SK-N-SH treated with all-trans-retinoic acid at 6 μM for 48 hours (cell line): ENCODE measurements around the gene PHRF1.

ENCODE experiments used
- ATAC-seq: fragments of 200-7000 bp; cut with Tn5 transposase; 3 replicates; pipeline ENCODE4 v1.9.1; 2020; ENCODE audit warnings: mild to moderate bottlenecking, moderate library complexity
- BACH2 ChIP-seq: fragments of 250-450 bp; sonication (Bioruptor Pico); IDR thresholded peaks from 2 replicates; pipeline ENCODE4 v1.9.0; 2021; ENCODE audit warnings: mild to moderate bottlenecking, borderline replicate concordance
- CSDC2 ChIP-seq: fragments of 250-450 bp; sonication (Bioruptor Pico); IDR thresholded peaks from 2 replicates; pipeline ENCODE4 v1.5.0; 2020; ENCODE audit warnings: mild to moderate bottlenecking, moderate library complexity
- CSRNP3 ChIP-seq: fragments of 250-450 bp; sonication (Bioruptor Pico); IDR thresholded peaks from 2 replicates; pipeline ENCODE4 v1.5.1; 2021; ENCODE audit warnings: mild to moderate bottlenecking, moderate library complexity
- ISL1 ChIP-seq: fragments of 250-450 bp; sonication (Bioruptor Pico); IDR thresholded peaks from 2 replicates; pipeline ENCODE4 v2.1.2; 2022; ENCODE audit warnings: mild to moderate bottlenecking, moderate library complexity
- OSR1 ChIP-seq: fragments of 250-450 bp; sonication (Bioruptor Pico); IDR thresholded peaks from 2 replicates; pipeline ENCODE4 v1.8.0; 2022; ENCODE audit warnings: moderate library complexity, mild to moderate bottlenecking, inconsistent platforms
- PATZ1 ChIP-seq: fragments of 250-450 bp; sonication (Bioruptor Pico); IDR thresholded peaks from 2 replicates; pipeline ENCODE4 v1.8.0; 2020; ENCODE audit warnings: mild to moderate bottlenecking, moderate library complexity, borderline replicate concordance
- POU6F1 ChIP-seq: fragments of 250-450 bp; sonication (Bioruptor Pico); IDR thresholded peaks from 2 replicates; pipeline ENCODE4 v1.8.0; 2021; ENCODE audit warnings: low read depth, mild to moderate bottlenecking, moderate library complexity, borderline replicate concordance
- PPARA ChIP-seq: fragments of 250-450 bp; sonication (Bioruptor Pico); IDR thresholded peaks from 2 replicates; pipeline ENCODE4 v1.5.0; 2020; ENCODE audit warnings: mild to moderate bottlenecking, borderline replicate concordance
- RARB ChIP-seq: fragments of 250-450 bp; sonication (Bioruptor Pico); IDR thresholded peaks from 2 replicates; pipeline ENCODE4 v1.8.0; 2021; ENCODE audit warnings: mild to moderate bottlenecking, moderate library complexity
- SNAI2 ChIP-seq: fragments of 250-450 bp; sonication (Bioruptor Pico); IDR thresholded peaks from 2 replicates; pipeline ENCODE4 v1.5.0; 2020; ENCODE audit warnings: mild to moderate bottlenecking, moderate library complexity
- TCF4 ChIP-seq: fragments of 250-450 bp; sonication (Bioruptor Pico); IDR thresholded peaks from 2 replicates; pipeline ENCODE4 v1.8.0; 2021; ENCODE audit warnings: mild to moderate bottlenecking, moderate library complexity, borderline replicate concordance
- TOX ChIP-seq: fragments of 250-450 bp; sonication (Bioruptor Pico); IDR thresholded peaks from 2 replicates; pipeline ENCODE4 v1.8.0; 2021; ENCODE audit warnings: mild to moderate bottlenecking, moderate library complexity, borderline replicate concordance
- ZC3H10 ChIP-seq: fragments of 250-450 bp; sonication (Bioruptor Pico); IDR thresholded peaks from 2 replicates; pipeline ENCODE4 v1.5.1; 2021; ENCODE audit warnings: mild to moderate bottlenecking, moderate library complexity
- ZFP3 ChIP-seq: fragments of 250-450 bp; sonication (Bioruptor Pico); IDR thresholded peaks from 2 replicates; pipeline ENCODE4 v1.5.0; 2020; ENCODE audit warnings: mild to moderate bottlenecking, moderate library complexity
- ZFP30 ChIP-seq: fragments of 450-650 bp; formaldehyde crosslinking; IDR thresholded peaks from 2 replicates; pipeline ENCODE4 v1.5.0; 2022; ENCODE audit warnings: mild to moderate bottlenecking, moderate library complexity
- ZNF70 ChIP-seq: fragments of 450-650 bp; formaldehyde crosslinking; IDR thresholded peaks from 2 replicates; pipeline ENCODE4 v1.5.0; 2020; ENCODE audit warnings: mild to moderate bottlenecking, moderate library complexity
- ZNF8 ChIP-seq: fragments of 450-650 bp; formaldehyde crosslinking; IDR thresholded peaks from 2 replicates; pipeline ENCODE4 v1.5.0; 2020; ENCODE audit warnings: mild to moderate bottlenecking, moderate library complexity
- TF ChIP-seq, protein P1 (sequence below): fragments of 250-450 bp; sonication (Bioruptor Pico); IDR thresholded peaks from 2 replicates; pipeline ENCODE4 v1.5.0; 2020; ENCODE audit warnings: mild to moderate bottlenecking, moderate library complexity
- TF ChIP-seq, protein P2 (sequence below): fragments of 250-450 bp; sonication (Bioruptor Pico); IDR thresholded peaks from 2 replicates; pipeline ENCODE4 v1.5.1; 2020; ENCODE audit warnings: low read depth, mild to moderate bottlenecking, moderate library complexity

Gene PHRF1

DNA sequence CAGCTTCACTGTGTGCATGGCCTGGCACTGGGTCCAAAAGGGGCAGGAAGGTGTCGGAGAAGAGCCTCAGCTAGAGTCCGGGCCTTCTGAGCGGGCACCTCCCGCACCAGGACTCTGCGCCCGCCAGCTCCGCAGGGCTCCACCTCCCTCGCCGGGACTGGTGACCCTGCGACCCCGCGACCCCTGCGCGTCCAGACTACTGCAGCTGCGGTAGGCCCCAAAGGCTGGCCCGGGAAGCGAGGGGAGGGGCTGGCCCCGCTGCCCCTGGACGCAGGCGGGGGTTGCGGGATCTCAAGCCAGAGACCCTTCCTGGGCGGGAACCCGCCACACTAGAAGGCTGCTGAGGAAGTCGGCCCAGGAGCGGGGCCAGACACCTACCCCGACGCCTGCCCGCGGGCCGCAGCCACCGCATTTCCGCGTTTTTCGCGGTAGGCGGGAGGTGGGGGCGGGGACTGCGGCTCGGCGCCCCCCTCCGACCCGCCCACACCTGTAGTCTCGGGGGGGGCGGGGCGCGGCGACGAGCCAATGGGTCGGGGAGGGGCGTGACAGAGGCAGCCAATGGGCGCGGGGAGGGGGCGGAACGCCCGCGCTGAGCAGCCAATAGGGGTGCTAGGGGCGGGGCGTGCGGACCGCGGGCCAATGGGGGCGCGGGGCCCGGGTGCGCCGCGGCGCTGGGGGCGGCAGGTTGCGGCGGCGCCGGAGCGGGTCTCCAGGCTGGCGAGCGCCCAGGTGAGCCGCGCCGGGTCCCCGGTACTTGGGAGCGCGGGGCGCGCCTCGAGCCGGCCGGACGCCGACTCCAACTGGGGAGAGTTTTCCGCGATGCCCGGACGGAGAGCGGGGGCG lies 15.7 kb upstream of the PHRF1 start, which contains the start of the genes LMNTD2 and RASSF7:
TSS of gene LMNTD2 (minus strand) at position 434 of the 843 bp plus-strand sequence. CDS start at position 412, 22 bp downstream.
TSS of gene RASSF7 (plus strand) at position 666 of the 843 bp plus-strand sequence. CDS start 799 bp downstream, outside the sequence.
- TF ChIP-seq ZFP3 (CRISPR knock-in tag) = no peak
- TF ChIP-seq RARB (CRISPR knock-in tag) = no peak
- no peak for TF ChIP-seq ZNF8 (CRISPR knock-in tag)
- no peak for TF ChIP-seq OSR1
- no peak for TF ChIP-seq PPARA (CRISPR knock-in tag)
- TF ChIP-seq POU6F1 (CRISPR knock-in tag) = no peak
- TF ChIP-seq BACH2 (CRISPR knock-in tag) = no peak
- no peak for TF ChIP-seq SNAI2
- TF ChIP-seq ISL1 (CRISPR knock-in tag) = no peak
- TF ChIP-seq ZC3H10 (CRISPR knock-in tag) = no peak
- TF ChIP-seq CSDC2 (CRISPR knock-in tag) = no peak
- no peak for TF ChIP-seq ZNF70 (CRISPR knock-in tag)
- TF ChIP-seq TOX (CRISPR knock-in tag) = no peak
- TF ChIP-seq PATZ1 = no peak
- no peak for TF ChIP-seq TCF4
- peak; percentile 86 for ATAC-seq

GRCh38 chr11:561148-562003 lies 14.9 kb upstream of the PHRF1 start:
- TF ChIP-seq CSDC2 (CRISPR knock-in tag) (no peak), CSRNP3 (no peak), PPARA (CRISPR knock-in tag) (no peak), ZNF70 (CRISPR knock-in tag) (no peak), ZFP30 (CRISPR knock-in tag) (no peak), ZC3H10 (CRISPR knock-in tag) (no peak), ZNF8 (CRISPR knock-in tag) (no peak)
- TF ChIP-seq, protein P1, sequence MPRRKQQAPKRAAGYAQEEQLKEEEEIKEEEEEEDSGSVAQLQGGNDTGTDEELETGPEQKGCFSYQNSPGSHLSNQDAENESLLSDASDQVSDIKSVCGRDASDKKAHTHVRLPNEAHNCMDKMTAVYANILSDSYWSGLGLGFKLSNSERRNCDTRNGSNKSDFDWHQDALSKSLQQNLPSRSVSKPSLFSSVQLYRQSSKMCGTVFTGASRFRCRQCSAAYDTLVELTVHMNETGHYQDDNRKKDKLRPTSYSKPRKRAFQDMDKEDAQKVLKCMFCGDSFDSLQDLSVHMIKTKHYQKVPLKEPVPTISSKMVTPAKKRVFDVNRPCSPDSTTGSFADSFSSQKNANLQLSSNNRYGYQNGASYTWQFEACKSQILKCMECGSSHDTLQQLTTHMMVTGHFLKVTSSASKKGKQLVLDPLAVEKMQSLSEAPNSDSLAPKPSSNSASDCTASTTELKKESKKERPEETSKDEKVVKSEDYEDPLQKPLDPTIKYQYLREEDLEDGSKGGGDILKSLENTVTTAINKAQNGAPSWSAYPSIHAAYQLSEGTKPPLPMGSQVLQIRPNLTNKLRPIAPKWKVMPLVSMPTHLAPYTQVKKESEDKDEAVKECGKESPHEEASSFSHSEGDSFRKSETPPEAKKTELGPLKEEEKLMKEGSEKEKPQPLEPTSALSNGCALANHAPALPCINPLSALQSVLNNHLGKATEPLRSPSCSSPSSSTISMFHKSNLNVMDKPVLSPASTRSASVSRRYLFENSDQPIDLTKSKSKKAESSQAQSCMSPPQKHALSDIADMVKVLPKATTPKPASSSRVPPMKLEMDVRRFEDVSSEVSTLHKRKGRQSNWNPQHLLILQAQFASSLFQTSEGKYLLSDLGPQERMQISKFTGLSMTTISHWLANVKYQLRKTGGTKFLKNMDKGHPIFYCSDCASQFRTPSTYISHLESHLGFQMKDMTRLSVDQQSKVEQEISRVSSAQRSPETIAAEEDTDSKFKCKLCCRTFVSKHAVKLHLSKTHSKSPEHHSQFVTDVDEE (CRISPR knock-in tag) = no peak
- TF ChIP-seq, protein P2, sequence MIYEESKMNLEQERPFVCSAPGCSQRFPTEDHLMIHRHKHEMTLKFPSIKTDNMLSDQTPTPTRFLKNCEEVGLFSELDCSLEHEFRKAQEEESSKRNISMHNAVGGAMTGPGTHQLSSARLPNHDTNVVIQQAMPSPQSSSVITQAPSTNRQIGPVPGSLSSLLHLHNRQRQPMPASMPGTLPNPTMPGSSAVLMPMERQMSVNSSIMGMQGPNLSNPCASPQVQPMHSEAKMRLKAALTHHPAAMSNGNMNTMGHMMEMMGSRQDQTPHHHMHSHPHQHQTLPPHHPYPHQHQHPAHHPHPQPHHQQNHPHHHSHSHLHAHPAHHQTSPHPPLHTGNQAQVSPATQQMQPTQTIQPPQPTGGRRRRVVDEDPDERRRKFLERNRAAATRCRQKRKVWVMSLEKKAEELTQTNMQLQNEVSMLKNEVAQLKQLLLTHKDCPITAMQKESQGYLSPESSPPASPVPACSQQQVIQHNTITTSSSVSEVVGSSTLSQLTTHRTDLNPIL (CRISPR knock-in tag) = no peak
- TF ChIP-seq, all 23 proteins: peak for 0
- ATAC-seq = no peak; the same call in 1 of the 3 replicates
